ENCODE measurements around the gene GSAP. TPM values are rescaled to one million over a fixed set of nuclear protein-coding genes. Genes with fewer than 3 reads are reported as not detected.
A peak's percentile ranks its signal among the peaks of the same experiment; 100 is the strongest.

GSAP gene
- total and polyA plus RNA-seq, 2 donors (not counting 3 experiments of a cell fraction or from before 2014, with no cell fraction given): 2.3 to 5.8 TPM

- intact Hi-C loops (cut with micrococcal nuclease): loop anchor here (5.0 kb wide), 1 partner anchor 111 kb away; the partner anchor contains the start of gene PTPN12
- no peaks in the 10 kb centered on the region for H3K79me2 ChIP-seq (ENCODE audit: control insufficient read depth, insufficient read depth, low read length)
- BruUV-seq (replicated peaks): no TSS peak
- TF ChIP-seq GATA2 (IDR thresholded peaks at IDR 0.05; ENCODE audit: insufficient read depth, insufficient read length, low read depth, low read length) (no peak), MYC (IDR thresholded peaks at IDR 0.05; ENCODE audit: low read depth, low read length) (no peak), EZH2 (IDR thresholded peaks at IDR 0.05; ENCODE audit: borderline replicate concordance, low read depth, low read length, severe bottlenecking) (no peak), POLR2A (IDR thresholded peaks at IDR 0.05; ENCODE audit: low read depth, low read length) (no peak), FOS (IDR thresholded peaks at IDR 0.05; ENCODE audit: borderline replicate concordance, insufficient read depth, low read length) (no peak), POLR2AphosphoS5 (IDR thresholded peaks at IDR 0.05; ENCODE audit: insufficient read depth, low read depth, low read length) (no peak), JUN (IDR thresholded peaks at IDR 0.05; ENCODE audit: borderline replicate concordance, insufficient read depth, insufficient read length, low read depth) (no peak)
- TF ChIP-seq, protein P1, sequence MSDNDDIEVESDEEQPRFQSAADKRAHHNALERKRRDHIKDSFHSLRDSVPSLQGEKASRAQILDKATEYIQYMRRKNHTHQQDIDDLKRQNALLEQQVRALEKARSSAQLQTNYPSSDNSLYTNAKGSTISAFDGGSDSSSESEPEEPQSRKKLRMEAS (IDR thresholded peaks at IDR 0.05; ENCODE audit: insufficient read depth, insufficient read length): no peak
- TF ChIP-seq, protein P2, sequence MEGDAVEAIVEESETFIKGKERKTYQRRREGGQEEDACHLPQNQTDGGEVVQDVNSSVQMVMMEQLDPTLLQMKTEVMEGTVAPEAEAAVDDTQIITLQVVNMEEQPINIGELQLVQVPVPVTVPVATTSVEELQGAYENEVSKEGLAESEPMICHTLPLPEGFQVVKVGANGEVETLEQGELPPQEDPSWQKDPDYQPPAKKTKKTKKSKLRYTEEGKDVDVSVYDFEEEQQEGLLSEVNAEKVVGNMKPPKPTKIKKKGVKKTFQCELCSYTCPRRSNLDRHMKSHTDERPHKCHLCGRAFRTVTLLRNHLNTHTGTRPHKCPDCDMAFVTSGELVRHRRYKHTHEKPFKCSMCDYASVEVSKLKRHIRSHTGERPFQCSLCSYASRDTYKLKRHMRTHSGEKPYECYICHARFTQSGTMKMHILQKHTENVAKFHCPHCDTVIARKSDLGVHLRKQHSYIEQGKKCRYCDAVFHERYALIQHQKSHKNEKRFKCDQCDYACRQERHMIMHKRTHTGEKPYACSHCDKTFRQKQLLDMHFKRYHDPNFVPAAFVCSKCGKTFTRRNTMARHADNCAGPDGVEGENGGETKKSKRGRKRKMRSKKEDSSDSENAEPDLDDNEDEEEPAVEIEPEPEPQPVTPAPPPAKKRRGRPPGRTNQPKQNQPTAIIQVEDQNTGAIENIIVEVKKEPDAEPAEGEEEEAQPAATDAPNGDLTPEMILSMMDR (IDR thresholded peaks at IDR 0.05; ENCODE audit: extremely low read depth in 1 of 2, insufficient read depth in 1 of 2, low read depth in 1 of 2, low read length in 2 of 2): no peak
- no peaks in the 10 kb centered on the region for H3K27me3 ChIP-seq (ENCODE audit: control insufficient read depth in 2 of 2, insufficient read depth in 2 of 2, low read length in 2 of 2)
- CTCF ChIA-PET: interaction anchor here (2.4 kb wide), 1 partner anchor 12 kb away, joined by 9 read pairs; no protein-coding TSS in a partner anchor
- no peak overlapping the region for H3K9ac ChIP-seq (replicated peaks; ENCODE audit: extremely low read depth, insufficient read depth, low read length)
- H3K4me1 ChIP-seq (ENCODE audit: control insufficient read depth, extremely low read depth, insufficient read depth, low read length): peaks cover 21% of the 10 kb centered on the region
- H3K4me3 ChIP-seq (replicated peaks in 1 of 3; ENCODE audit: insufficient read depth in 1 of 3, low read depth in 1 of 3, low read length in 3 of 3): no peak overlapping the region
- no peaks in the 10 kb centered on the region for H3K36me3 ChIP-seq (ENCODE audit: control insufficient read depth in 2 of 2, extremely low read depth in 1 of 2, insufficient read depth in 2 of 2, low read length in 2 of 2)
- dilution Hi-C loops (cut with MboI; ENCODE audit: extremely low pct_ligation_motif_present, low sequenced_read_pairs): no loop called here
- POLR2A ChIA-PET: no interaction called here
- peak overlapping the region; percentile 25 for H2AFZ ChIP-seq (ENCODE audit: low read depth, low read length)
- FAIRE-seq (no peak), DNase-seq (ENCODE audit: low read depth, low spot score) (no peak)
- H3K27ac ChIP-seq (ENCODE audit: insufficient read depth, low read depth, low read length): no peak overlapping the region
- no peaks in the 10 kb centered on the region for H4K20me1 ChIP-seq (replicated peaks; ENCODE audit: control insufficient read depth, extremely low read depth, insufficient read depth, low read length)
- H3K9me3 ChIP-seq (replicated peaks; ENCODE audit: control insufficient read depth, insufficient read depth, low read length): no peaks in the 10 kb centered on the region
- H3K4me2 ChIP-seq (ENCODE audit: insufficient read depth, low read length): no peak overlapping the region
- no peaks in the 10 kb centered on the region for H3K9me1 ChIP-seq (replicated peaks; ENCODE audit: control insufficient read depth, extremely low read depth, insufficient read depth, low read length)
Measured at GRCh38 chr7:77426521-77427051, 10.4 kb upstream of the GSAP start.

All from endothelial cell of umbilical vein (primary cell).